ENCODE data around the gene CCDC24.

The CCDC24 gene

GRCh38 chr1:43981135-43981491 lies 10.3 kb upstream of the CCDC24 start:
- no peak for DNase-seq

- no peak for DNase-seq
Measured at GRCh38 chr1:43981636-43982035, 9.8 kb upstream of the CCDC24 start.

- DNase-seq: no peak
Measured at GRCh38 chr1:43982241-43982640, 9.2 kb upstream of the CCDC24 start.

GRCh38 chr1:43982808-43983207 lies 8.6 kb upstream of the CCDC24 start:
- DNase-seq: peak; percentile 28

- no peak for DNase-seq
Measured at GRCh38 chr1:43983253-43983899, 8.0 kb upstream of the CCDC24 start.

GRCh38 chr1:43984855-43985254 lies 6.5 kb upstream of the CCDC24 start:
- no peak for DNase-seq

- no peak for DNase-seq
Measured at GRCh38 chr1:43985984-43986595, 5.3 kb upstream of the CCDC24 start.

GRCh38 chr1:43986712-43987111 lies 4.7 kb upstream of the CCDC24 start:
- no peak for DNase-seq

GRCh38 chr1:43987159-43987902 lies 4.1 kb upstream of the CCDC24 start:
- no peak for DNase-seq

GRCh38 chr1:43990271-43991199 lies 864 bp upstream of the CCDC24 start:
- no peak for DNase-seq

GRCh38 chr1:43991200-43991475 lies 261 bp upstream of the CCDC24 start:
- DNase-seq: no peak

GRCh38 chr1:43992232-43992995 lies 1.0 kb downstream of the CCDC24 start:
- no peak for DNase-seq

GRCh38 chr1:43993206-43993914 lies 2.0 kb downstream of the CCDC24 start:
- DNase-seq: no peak

- DNase-seq: no peak
Measured at GRCh38 chr1:43994071-43994470, 2.7 kb downstream of the CCDC24 start.

GRCh38 chr1:43994794-43995790 lies 3.7 kb downstream of the CCDC24 start:
- DNase-seq: no peak

GRCh38 chr1:43995984-43996732 lies 4.8 kb downstream of the CCDC24 start:
- no peak for DNase-seq

GRCh38 chr1:43996733-43997115 lies 5.3 kb downstream of the CCDC24 start:
- no peak for DNase-seq

- no peak for DNase-seq
Measured at GRCh38 chr1:43997295-43997999, 6.0 kb downstream of the CCDC24 start.

- DNase-seq: no peak
Measured at GRCh38 chr1:43998000-43998378, 6.6 kb downstream of the CCDC24 start.
